Activated CD4-positive, alpha-beta T cell treated with anti-CD3 and anti-CD28 coated beads for 1 hour (primary cell): Measurements from ENCODE around the gene MAN2B2.

Source experiments
- DNase-seq: peaks from one replicate; pipeline ENCODE4 v3.0.0-alpha.2; 2020

Gene MAN2B2

GRCh38 chr4:6546681-6547447, 28.1 kb upstream of the MAN2B2 start:
- DNase-seq: no peak

DNA sequence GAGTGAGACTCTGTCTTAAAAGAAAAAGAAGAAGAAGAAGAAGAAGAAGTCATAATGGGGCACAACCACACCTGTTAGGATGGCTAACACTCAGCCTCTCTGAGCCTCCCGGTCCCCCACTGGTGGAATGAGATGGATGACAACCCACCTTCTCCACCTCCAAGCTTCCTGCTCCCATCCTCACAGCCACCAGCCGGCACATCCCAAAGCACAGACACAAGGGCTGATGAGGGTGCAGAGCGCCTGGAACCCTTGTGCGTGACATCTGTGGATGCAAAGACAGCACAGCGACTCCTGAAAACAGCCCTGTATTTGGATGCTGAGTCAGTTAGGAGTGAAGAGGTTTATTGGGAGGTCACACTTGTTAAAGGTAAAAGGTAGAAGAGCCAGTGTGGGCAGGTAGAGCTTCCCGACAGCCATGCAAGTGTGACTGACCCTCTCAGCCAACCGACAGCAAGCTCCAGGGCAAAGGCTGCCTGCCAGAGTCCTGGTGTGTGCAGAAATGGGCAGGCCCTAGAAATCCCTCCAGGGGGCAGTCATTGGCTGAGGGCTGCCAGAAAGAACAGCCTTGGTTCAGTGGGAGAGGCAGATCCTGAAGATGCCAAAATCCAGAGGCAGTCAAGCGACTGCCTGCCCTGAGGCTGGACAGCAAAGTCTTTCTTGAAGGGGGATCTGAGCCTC, 26.6 kb upstream of the MAN2B2 start:
- DNase-seq: no peak

DNA sequence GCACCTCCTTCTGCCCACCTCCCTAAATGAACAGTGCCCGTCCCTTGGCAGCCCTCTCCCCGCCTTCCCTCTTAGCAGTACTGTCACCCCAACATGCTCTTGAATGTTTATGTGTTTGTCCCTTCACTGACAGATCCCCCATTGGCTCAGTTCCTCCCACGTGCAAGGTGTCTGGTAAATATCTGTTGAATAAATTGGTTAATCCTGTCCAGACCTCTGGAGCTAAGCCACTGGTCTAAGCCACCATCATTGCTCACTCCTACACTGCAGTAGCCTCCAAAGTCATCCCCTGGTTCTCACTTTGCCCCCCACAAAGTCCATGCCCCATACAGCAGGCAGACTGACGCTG, 26.1 kb upstream of the MAN2B2 start:
- no peak for DNase-seq

- DNase-seq: no peak
Observed at GRCh38 chr4:6549445-6549844, 25.5 kb upstream of the MAN2B2 start.

- DNase-seq: no peak
Observed at GRCh38 chr4:6549890-6550620, 24.9 kb upstream of the MAN2B2 start.

- no peak for DNase-seq
Observed at GRCh38 chr4:6550821-6551220, 24.2 kb upstream of the MAN2B2 start.

DNA sequence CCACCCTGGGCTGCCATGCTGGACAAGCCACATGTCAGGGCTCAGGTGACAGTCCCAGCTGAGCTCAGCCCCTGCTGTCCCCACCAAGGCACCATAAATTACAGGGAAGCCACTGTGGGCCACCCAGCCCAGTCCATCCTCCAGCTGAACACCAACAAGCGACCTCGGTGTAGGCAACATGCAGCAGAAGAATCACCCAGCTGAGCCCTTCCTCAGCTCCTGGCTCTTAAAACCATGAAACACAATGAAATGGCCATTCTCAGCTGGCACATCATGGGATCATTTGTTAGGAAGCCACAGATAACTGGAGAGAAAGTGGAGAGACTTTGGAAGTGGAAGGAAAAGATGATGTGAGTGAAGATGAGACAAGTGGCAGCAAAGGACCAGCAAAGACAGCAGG, 23.3 kb upstream of the MAN2B2 start:
- DNase-seq: no peak

DNA sequence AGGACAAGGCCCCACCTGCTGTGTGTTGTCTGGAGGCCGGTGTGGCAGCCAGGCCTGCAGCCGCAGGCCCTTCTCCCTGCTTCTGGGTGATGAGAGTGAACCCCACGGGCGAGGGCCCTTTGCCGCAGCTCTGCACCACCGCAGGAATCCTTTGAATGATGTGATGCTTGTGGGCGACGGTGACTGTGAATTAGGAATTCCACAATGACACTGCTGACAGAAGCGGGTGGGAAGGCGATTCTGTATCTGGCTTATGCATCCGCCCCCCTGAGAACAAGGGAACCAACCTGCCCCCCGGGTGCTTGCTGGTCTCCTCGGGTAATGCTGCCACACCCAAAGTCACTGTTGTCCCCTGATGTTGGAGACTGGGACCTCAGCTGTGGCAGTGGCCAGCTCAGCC, 19.5 kb upstream of the MAN2B2 start:
- DNase-seq: no peak

DNA sequence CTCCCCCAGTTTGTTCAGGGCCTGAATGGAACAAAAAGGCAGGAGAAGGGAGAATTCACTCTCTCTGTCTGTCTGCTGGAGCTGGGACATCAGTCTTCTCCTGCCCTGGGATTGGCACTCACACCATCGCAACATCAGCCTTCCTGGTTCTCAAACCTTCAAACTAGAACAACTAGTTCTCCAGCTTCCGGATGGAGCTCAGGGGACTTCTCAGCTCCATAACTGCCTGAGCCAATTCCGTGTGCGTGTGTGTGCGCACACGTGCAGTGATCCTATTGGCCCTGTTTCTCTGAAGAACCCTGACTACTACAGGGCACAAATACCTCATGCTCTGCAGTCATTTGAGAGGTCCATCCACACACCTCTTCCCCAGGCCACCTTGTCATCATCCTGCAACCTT, 18.7 kb upstream of the MAN2B2 start:
- no peak for DNase-seq

DNA sequence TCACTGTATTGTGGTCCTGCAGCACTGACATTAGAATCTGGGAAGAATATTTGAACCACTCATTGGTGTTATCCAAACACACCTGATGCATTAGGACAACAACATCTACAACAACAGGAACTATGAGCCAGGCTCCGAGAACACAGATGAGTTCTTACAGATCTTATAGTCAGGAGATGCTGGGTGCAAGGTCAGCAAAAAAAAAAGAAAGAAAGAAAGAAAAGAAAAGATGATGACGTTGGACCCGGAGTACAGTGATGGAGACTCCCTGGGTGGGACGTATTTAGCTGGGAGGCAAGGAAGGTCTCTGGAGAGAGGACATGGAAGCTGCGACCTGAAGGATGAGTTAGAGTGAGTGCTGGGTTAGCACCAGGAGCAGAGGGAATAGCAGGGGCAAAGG, 17.8 kb upstream of the MAN2B2 start:
- DNase-seq: no peak

DNA sequence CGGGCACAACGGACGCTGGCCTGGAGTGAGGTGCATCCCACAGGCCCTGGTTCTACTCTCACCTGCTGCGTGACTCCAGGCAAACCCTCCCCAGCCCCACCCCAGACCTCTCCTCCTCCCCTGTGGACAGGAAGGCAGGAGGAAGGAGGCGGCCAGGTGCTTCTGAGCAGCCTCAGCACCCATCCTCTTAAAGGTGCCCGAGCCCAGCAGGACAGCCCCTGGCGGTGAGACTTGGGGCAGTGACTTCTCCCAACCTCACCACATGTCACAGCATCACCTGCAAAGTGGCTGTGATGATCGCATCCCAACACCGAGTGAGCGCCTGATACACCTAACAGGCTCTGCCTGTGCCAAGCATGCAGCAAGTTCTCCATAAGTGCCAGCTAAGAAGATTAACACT, 17.1 kb upstream of the MAN2B2 start:
- no peak for DNase-seq

DNA sequence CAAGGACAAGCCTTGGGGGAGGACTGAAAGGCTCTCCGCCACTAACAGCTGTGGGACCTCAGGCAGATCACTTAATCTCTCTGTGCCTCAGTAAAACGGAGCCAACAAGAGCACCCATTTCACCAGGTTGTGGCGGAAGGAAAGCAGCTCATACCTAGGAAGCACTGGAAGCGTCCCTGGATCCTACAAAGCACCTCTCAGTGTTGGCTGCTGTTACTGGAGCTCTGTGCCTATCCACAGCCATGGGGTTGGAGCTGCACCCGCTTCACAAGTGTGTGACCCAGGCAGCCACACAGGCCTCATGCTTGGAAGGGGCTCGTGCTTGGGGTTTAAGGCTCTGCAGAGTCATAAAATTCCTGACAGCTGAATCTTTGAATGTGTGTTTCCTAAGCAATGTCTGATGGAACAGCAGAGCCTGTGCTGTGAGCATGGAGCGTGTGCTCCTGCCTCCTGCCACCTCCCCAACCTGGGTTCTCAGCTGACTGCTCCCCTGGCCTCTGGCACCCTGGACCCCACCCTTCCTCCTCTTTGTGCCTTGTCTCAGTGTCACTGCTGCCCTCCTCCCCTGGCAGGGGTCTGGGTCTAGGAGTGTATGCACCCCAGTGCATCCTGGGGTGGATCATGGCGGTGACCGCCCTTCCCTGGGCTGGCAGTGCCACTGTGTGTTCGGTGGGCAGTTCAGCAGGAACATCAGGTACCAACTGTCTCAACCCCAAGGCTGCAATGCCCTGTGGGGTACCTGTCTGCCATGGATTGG, 14.4 kb upstream of the MAN2B2 start:
- no peak for DNase-seq

- no peak for DNase-seq
Observed at GRCh38 chr4:6561173-6561516, 13.8 kb upstream of the MAN2B2 start.

DNA sequence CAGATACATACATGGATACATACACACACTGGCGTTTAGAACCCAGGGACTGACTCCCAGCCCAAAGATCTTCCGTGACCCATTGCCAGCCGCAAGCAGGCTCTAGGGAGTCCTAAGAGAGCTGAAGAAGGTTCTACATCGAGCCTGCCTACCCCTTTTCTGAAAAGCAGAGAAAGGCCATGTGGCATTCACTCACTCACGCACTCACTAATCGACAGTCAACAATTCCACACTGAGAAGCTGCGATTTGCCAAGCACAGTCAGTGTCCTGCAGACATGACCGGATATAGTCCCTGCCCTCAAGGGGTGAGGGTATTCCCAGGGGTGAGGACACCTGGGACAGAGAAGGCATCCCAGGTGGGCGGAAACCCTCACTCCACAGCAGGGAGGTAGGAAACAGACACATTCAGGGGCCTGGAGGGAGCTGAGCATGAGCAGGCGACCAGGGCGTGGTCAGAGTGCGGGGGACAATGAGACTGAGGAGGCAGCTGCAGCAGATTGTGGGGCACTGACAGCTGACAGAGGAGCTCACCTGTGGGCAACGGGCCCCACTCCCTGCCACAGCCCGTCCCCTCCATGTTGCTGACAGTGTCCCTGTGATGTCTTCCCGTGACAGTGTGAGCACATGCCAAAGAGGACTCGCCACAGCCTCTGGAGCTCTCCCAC, 13.2 kb upstream of the MAN2B2 start:
- no peak for DNase-seq

GRCh38 chr4:6562931-6563901, 11.8 kb upstream of the MAN2B2 start:
- no peak for DNase-seq

DNA sequence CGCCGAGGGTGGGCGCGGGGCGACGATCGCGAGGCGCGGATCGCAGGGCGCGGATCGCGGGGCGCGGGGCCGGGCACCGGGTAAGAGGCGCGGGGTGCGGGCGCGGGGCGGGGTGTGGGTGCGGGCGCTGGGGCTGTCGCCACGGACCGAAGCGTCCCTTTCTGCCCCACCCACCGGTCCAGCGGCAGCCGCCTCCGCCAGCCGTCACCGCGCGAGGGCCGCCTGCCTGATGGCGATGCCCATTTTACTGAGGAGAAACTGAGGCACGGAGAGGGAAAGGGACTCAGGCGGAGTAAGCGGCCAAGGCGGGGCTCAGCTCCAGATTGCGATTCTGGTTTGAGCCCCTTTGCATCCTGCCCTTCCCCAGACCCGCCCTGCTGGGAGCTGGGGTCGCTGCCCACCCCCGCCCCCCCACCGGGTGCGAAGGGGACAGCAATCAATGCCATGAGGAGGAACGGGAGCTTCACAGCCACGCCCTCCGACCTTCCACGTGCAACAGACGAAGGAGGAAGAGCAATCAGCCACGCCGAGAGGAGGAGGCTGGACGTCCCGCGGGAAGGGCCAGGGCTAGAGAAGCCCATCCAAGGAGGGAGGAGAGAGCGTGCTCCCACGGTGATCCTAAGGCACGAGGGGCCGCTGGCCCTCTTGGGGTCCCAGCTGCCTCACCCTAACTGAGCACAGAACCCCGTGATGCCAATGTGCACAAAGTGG, 10.9 kb upstream of the MAN2B2 start:
- DNase-seq: no peak

DNA sequence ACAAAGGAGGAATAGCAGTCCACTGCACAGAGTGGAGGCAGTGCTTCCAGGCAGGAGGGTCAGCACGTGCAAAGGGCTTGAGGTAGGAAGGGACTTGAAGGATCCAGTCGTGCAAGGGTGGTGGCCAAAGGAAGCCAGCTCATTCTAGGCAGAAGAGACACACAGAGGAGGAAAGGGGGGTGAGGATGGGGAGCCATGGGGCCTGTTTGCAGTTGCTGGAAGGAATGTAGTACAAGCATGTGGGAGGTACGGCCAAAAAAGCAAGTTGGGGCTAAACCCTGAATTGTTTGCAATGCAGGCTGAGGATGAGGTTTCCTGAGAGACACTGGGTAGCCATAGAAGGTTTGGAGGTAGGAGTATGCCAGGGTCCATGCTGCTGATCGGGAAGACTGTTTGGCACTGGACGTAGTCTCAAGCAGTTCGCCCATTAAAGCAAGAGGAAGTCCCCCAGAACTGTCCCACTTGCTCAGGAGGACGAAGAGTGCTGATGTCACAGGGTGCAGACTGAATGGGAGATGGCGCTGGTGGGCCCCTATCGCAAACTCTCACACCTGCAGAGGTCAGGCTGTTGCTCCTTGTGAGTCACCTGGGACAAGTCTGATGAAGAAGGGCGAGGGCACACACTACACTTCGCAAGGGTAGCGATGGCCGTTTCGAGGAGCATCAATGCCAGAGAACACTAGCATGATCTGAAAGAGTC, 9.1 kb upstream of the MAN2B2 start:
- no peak for DNase-seq

DNA sequence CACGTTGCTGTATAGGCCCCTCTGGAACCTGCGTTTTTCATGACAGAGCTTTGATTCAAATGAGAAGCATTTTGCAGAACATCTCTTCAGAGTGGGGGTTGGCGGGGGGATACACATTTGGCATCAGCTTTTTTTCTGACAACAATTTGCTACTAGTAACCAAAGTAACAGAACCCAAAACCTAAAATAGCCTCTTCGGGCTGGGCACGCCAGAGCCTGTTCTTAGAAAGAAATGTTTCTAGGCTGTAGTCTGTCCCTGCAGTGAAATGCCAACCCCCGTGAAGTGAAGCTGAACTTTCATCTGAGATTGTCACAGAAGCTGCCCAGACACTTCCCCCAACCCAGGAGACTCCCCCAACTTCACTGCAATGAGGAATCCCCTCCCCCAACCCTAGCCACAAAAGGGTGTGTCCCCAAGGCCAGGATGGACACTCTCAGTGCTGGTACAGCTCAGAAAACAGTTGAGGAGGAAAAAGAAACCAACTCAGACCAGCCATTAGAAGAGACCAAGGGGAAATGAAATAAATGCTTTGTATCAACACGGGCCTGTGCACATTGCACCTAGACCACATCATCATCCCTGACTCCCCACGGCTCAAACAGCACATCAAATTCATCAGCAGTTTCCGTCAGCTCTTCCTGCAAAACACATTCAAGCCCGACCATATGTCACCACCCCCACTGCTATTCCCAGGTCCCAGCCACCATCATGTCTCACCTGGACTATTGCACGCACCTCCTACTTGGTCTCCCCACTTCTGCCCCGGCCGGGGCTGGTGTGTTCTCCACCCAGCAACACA, 8.4 kb upstream of the MAN2B2 start:
- no peak for DNase-seq

DNA sequence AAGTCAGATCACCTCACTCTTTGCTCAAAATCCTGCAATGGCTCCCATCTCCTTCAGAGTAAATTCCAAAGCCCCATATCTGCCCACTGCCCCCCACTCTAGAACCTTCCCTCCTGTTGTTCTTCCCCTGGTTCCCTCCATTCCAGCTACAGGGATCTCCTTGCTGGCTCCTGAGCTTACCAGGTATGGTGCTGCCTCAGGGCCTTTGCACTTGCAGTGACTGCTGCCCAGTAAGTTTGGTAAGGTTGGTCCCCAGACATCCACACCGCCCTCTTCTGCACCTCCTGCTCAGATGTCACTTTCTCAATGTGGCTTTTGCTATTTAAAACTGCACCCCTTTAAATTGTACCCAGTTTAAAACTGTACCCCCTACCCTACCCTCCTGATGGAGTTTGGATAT, 7.8 kb upstream of the MAN2B2 start:
- no peak for DNase-seq

- DNase-seq: no peak
Observed at GRCh38 chr4:6568148-6568547, 6.8 kb upstream of the MAN2B2 start.
